ENCODE data around the gene CREB5. TPM values are rescaled to one million over a fixed set of nuclear protein-coding genes. Genes with fewer than 3 reads are reported as not detected.

CREB5 gene
- total RNA-seq, 1 donor from 2014 or later, result 52.2 TPM

GRCh38 chr7:28708033-28708951 lies 296.0 kb downstream of the CREB5 start:
- Histone ChIP-seq H3K36me3 (ENCODE audit: control insufficient read depth in 3 of 3, insufficient read depth in 3 of 3, low read length in 3 of 3) (no peaks in the 10 kb centered on the region), H3K27me3 (ENCODE audit: control insufficient read depth in 3 of 3, insufficient read depth in 3 of 3, low read length in 3 of 3) (no peaks in the 10 kb centered on the region), H3K9me3 (ENCODE audit: control insufficient read depth in 3 of 3, low read length in 3 of 3) (no peaks in the 10 kb centered on the region), H3K9ac (ENCODE audit: low read depth in 1 of 3, low read length in 3 of 3) (peak overlapping the region in 2 of 3 donors; percentile 17 to 25), H3K4me1 (ENCODE audit: control insufficient read depth in 3 of 3, insufficient read depth in 3 of 3, low read length in 3 of 3) (peaks cover 3 to 23% (median 16%) of the 10 kb centered on the region in 3 donors), H3K4me3 (ENCODE audit: low read length in 3 of 3) (peak overlapping the region; percentile 14 to 29 (median 18)), H3K27ac (ENCODE audit: low read depth, low read length) (peak overlapping the region; percentile 17)

- H3K27me3 ChIP-seq (ENCODE audit: control insufficient read depth in 3 of 3, insufficient read depth in 3 of 3, low read length in 3 of 3), result no peaks in the 10 kb centered on the region
- peaks cover 3 to 22% (median 13%) of the 10 kb centered on the region in 3 donors for H3K4me1 ChIP-seq (ENCODE audit: control insufficient read depth in 3 of 3, insufficient read depth in 3 of 3, low read length in 3 of 3)
- H3K36me3 ChIP-seq (ENCODE audit: control insufficient read depth in 3 of 3, insufficient read depth in 3 of 3, low read length in 3 of 3), result no peaks in the 10 kb centered on the region
- H3K9me3 ChIP-seq (ENCODE audit: control insufficient read depth in 3 of 3, low read length in 3 of 3), result no peaks in the 10 kb centered on the region
- H3K27ac ChIP-seq (ENCODE audit: low read depth, low read length), result no peak overlapping the region
- no peak overlapping the region for H3K4me3 ChIP-seq (ENCODE audit: low read length in 3 of 3)
- no peak overlapping the region for H3K9ac ChIP-seq (ENCODE audit: low read depth in 1 of 3, low read length in 3 of 3)
Measured at GRCh38 chr7:28709748-28710147, 297.4 kb downstream of the CREB5 start.

- no peaks in the 10 kb centered on the region for H3K27me3 ChIP-seq (ENCODE audit: control insufficient read depth in 3 of 3, insufficient read depth in 3 of 3, low read length in 3 of 3)
- no peaks in the 10 kb centered on the region for H3K36me3 ChIP-seq (ENCODE audit: control insufficient read depth in 3 of 3, insufficient read depth in 3 of 3, low read length in 3 of 3)
- no peak overlapping the region for H3K4me3 ChIP-seq (ENCODE audit: low read length in 3 of 3)
- H3K4me1 ChIP-seq (ENCODE audit: control insufficient read depth in 3 of 3, insufficient read depth in 3 of 3, low read length in 3 of 3), result peaks cover 3 to 22% (median 13%) of the 10 kb centered on the region in 3 donors
- no peaks in the 10 kb centered on the region for H3K9me3 ChIP-seq (ENCODE audit: control insufficient read depth in 3 of 3, low read length in 3 of 3)
- H3K27ac ChIP-seq (ENCODE audit: low read depth, low read length), result no peak overlapping the region
- H3K9ac ChIP-seq (ENCODE audit: low read depth in 1 of 3, low read length in 3 of 3), result no peak overlapping the region
Measured at GRCh38 chr7:28711114-28711513, 298.8 kb downstream of the CREB5 start.

GRCh38 chr7:28714459-28715120 lies 302.3 kb downstream of the CREB5 start:
- Histone ChIP-seq H3K27ac (ENCODE audit: low read depth, low read length) (no peak overlapping the region), H3K4me1 (ENCODE audit: control insufficient read depth in 3 of 3, insufficient read depth in 3 of 3, low read length in 3 of 3) (peaks cover 0 to 9% (median 5%) of the 10 kb centered on the region in 3 donors), H3K9me3 (ENCODE audit: control insufficient read depth in 3 of 3, low read length in 3 of 3) (no peaks in the 10 kb centered on the region), H3K27me3 (ENCODE audit: control insufficient read depth in 3 of 3, insufficient read depth in 3 of 3, low read length in 3 of 3) (no peaks in the 10 kb centered on the region), H3K9ac (ENCODE audit: low read depth in 1 of 3, low read length in 3 of 3) (no peak overlapping the region), H3K36me3 (ENCODE audit: control insufficient read depth in 3 of 3, insufficient read depth in 3 of 3, low read length in 3 of 3) (peaks cover 0 to 4% (median 4%) of the 10 kb centered on the region in 3 donors), H3K4me3 (ENCODE audit: low read length in 3 of 3) (no peak overlapping the region)

- H3K4me1 ChIP-seq (ENCODE audit: control insufficient read depth in 3 of 3, insufficient read depth in 3 of 3, low read length in 3 of 3), result peaks cover 0 to 6% (median 0%) of the 10 kb centered on the region in 3 donors
- peak overlapping the region in 1 of 3 donors; percentile 19 for H3K4me3 ChIP-seq (ENCODE audit: low read length in 3 of 3)
- no peak overlapping the region for H3K9ac ChIP-seq (ENCODE audit: low read depth in 1 of 3, low read length in 3 of 3)
- peaks cover 4 to 9% (median 8%) of the 10 kb centered on the region in 3 donors for H3K36me3 ChIP-seq (ENCODE audit: control insufficient read depth in 3 of 3, insufficient read depth in 3 of 3, low read length in 3 of 3)
- no peak overlapping the region for H3K27ac ChIP-seq (ENCODE audit: low read depth, low read length)
- H3K27me3 ChIP-seq (ENCODE audit: control insufficient read depth in 3 of 3, insufficient read depth in 3 of 3, low read length in 3 of 3), result no peaks in the 10 kb centered on the region
- H3K9me3 ChIP-seq (ENCODE audit: control insufficient read depth in 3 of 3, low read length in 3 of 3), result no peaks in the 10 kb centered on the region
Measured at GRCh38 chr7:28717445-28718054, 305.2 kb downstream of the CREB5 start.

- Histone ChIP-seq H3K9ac (ENCODE audit: low read depth in 1 of 3, low read length in 3 of 3) (no peak overlapping the region), H3K4me1 (ENCODE audit: control insufficient read depth in 3 of 3, insufficient read depth in 3 of 3, low read length in 3 of 3) (peaks cover 0 to 6% (median 0%) of the 10 kb centered on the region in 3 donors), H3K4me3 (ENCODE audit: low read length in 3 of 3) (peak overlapping the region in 1 of 3 donors; percentile 19), H3K9me3 (ENCODE audit: control insufficient read depth in 3 of 3, low read length in 3 of 3) (no peaks in the 10 kb centered on the region), H3K27me3 (ENCODE audit: control insufficient read depth in 3 of 3, insufficient read depth in 3 of 3, low read length in 3 of 3) (no peaks in the 10 kb centered on the region), H3K36me3 (ENCODE audit: control insufficient read depth in 3 of 3, insufficient read depth in 3 of 3, low read length in 3 of 3) (peaks cover 4 to 9% (median 8%) of the 10 kb centered on the region in 3 donors), H3K27ac (ENCODE audit: low read depth, low read length) (no peak overlapping the region)
Measured at GRCh38 chr7:28718055-28718481, 305.8 kb downstream of the CREB5 start.

- Histone ChIP-seq H3K4me3 (ENCODE audit: low read length in 3 of 3) (no peak overlapping the region), H3K9me3 (ENCODE audit: control insufficient read depth in 3 of 3, low read length in 3 of 3) (no peaks in the 10 kb centered on the region), H3K27ac (ENCODE audit: low read depth, low read length) (no peak overlapping the region), H3K4me1 (ENCODE audit: control insufficient read depth in 3 of 3, insufficient read depth in 3 of 3, low read length in 3 of 3) (peaks cover 0 to 6% (median 0%) of the 10 kb centered on the region in 3 donors), H3K27me3 (ENCODE audit: control insufficient read depth in 3 of 3, insufficient read depth in 3 of 3, low read length in 3 of 3) (no peaks in the 10 kb centered on the region), H3K36me3 (ENCODE audit: control insufficient read depth in 3 of 3, insufficient read depth in 3 of 3, low read length in 3 of 3) (peaks cover 4 to 9% (median 8%) of the 10 kb centered on the region in 3 donors), H3K9ac (ENCODE audit: low read depth in 1 of 3, low read length in 3 of 3) (no peak overlapping the region)
Measured at GRCh38 chr7:28718545-28718944, 306.2 kb downstream of the CREB5 start.

GRCh38 chr7:28722684-28723083 lies 310.4 kb downstream of the CREB5 start:
- Histone ChIP-seq H3K27me3 (ENCODE audit: control insufficient read depth in 3 of 3, insufficient read depth in 3 of 3, low read length in 3 of 3) (no peaks in the 10 kb centered on the region), H3K27ac (ENCODE audit: low read depth, low read length) (no peak overlapping the region), H3K36me3 (ENCODE audit: control insufficient read depth in 3 of 3, insufficient read depth in 3 of 3, low read length in 3 of 3) (peaks cover 4 to 9% (median 8%) of the 10 kb centered on the region in 3 donors), H3K4me1 (ENCODE audit: control insufficient read depth in 3 of 3, insufficient read depth in 3 of 3, low read length in 3 of 3) (peaks cover 5 to 7% (median 5%) of the 10 kb centered on the region in 3 donors), H3K9me3 (ENCODE audit: control insufficient read depth in 3 of 3, low read length in 3 of 3) (no peaks in the 10 kb centered on the region), H3K9ac (ENCODE audit: low read depth in 1 of 3, low read length in 3 of 3) (no peak overlapping the region), H3K4me3 (ENCODE audit: low read length in 3 of 3) (no peak overlapping the region)

GRCh38 chr7:28723336-28723735 lies 311.0 kb downstream of the CREB5 start:
- Histone ChIP-seq H3K27me3 (ENCODE audit: control insufficient read depth in 3 of 3, insufficient read depth in 3 of 3, low read length in 3 of 3) (no peaks in the 10 kb centered on the region), H3K27ac (ENCODE audit: low read depth, low read length) (no peak overlapping the region), H3K4me1 (ENCODE audit: control insufficient read depth in 3 of 3, insufficient read depth in 3 of 3, low read length in 3 of 3) (peaks cover 5 to 7% (median 5%) of the 10 kb centered on the region in 3 donors), H3K36me3 (ENCODE audit: control insufficient read depth in 3 of 3, insufficient read depth in 3 of 3, low read length in 3 of 3) (peaks cover 4 to 9% (median 8%) of the 10 kb centered on the region in 3 donors), H3K9ac (ENCODE audit: low read depth in 1 of 3, low read length in 3 of 3) (no peak overlapping the region), H3K4me3 (ENCODE audit: low read length in 3 of 3) (no peak overlapping the region), H3K9me3 (ENCODE audit: control insufficient read depth in 3 of 3, low read length in 3 of 3) (no peaks in the 10 kb centered on the region)
